ENCODE data around the gene POLH. TPM values are rescaled to one million over a fixed set of nuclear protein-coding genes. Genes with fewer than 3 reads are reported as not detected.

POLH gene
- total RNA-seq, 1 experiment from 2014 or later, result 28.4 TPM

DNA sequence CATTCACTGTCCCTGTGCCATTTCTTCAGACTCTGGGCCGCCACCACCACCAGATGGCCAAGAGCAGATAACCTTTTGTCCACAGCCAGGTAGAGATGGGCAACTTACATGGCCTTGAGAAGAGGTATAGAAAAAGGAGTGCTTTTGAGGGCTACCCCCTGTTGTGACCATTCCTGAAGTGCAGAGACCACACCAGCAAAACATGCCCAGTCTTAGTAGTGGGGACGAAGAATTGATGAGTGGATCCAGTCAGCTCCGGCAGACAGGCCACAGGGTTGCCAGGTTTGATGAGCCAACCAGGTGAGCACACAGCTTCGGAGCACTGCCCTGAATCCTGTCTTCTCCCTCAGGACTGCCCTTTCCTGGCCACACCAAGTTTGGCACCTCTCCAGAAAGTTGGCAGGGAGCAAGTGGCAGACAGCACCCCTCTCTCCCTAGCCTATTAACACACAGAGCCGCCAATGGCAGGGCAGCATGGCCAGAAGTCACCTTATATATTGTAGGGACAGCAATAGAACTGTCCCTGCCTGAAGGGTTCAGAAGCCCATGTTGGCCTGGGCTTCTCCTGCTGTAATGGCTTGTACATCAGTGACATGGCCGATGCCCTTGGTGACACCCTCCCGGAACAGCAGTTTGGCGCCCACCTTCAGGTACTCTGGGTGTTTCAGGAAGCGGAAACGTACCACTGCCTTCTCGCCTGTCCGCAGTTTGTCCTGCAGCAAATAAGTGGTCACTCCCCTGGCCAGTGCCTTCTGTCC, 45.3 kb downstream of the POLH start:
- DNase-seq (ENCODE audit: low read depth, low spot score), result no peak
- H3K4me3 ChIP-seq (ENCODE audit: low read depth in 2 of 2, low read length in 2 of 2), result no peak overlapping the region
- no peaks in the 10 kb centered on the region for H3K27me3 ChIP-seq (ENCODE audit: control insufficient read depth, insufficient read depth, low read length)
- H3K4me1 ChIP-seq (ENCODE audit: control insufficient read depth, insufficient read depth, low read length), result no peaks in the 10 kb centered on the region
- intact Hi-C loops (cut with micrococcal nuclease; ENCODE audit: unreplicated experiment) (no loop called here), in situ Hi-C loops (cut with HindIII; ENCODE audit: low pct_unique_long_range_greater_than_20kb, low sequenced_read_pairs) (no loop called here)
- ChIA-PET CTCF (no interaction called here), POLR2A (no interaction called here)
- BruUV-seq (replicated peaks), result TSS peak; percentile 20
- no peak overlapping the region for H3K27ac ChIP-seq (ENCODE audit: low read length)
- peak; percentile 23 for ATAC-seq
- H3K9me3 ChIP-seq (ENCODE audit: control insufficient read depth, insufficient read depth, low read depth, low read length), result no peaks in the 10 kb centered on the region
- H3K36me3 ChIP-seq (ENCODE audit: control insufficient read depth, insufficient read depth, low read length), result peaks cover 3% of the 10 kb centered on the region
- TF ChIP-seq, protein P1, sequence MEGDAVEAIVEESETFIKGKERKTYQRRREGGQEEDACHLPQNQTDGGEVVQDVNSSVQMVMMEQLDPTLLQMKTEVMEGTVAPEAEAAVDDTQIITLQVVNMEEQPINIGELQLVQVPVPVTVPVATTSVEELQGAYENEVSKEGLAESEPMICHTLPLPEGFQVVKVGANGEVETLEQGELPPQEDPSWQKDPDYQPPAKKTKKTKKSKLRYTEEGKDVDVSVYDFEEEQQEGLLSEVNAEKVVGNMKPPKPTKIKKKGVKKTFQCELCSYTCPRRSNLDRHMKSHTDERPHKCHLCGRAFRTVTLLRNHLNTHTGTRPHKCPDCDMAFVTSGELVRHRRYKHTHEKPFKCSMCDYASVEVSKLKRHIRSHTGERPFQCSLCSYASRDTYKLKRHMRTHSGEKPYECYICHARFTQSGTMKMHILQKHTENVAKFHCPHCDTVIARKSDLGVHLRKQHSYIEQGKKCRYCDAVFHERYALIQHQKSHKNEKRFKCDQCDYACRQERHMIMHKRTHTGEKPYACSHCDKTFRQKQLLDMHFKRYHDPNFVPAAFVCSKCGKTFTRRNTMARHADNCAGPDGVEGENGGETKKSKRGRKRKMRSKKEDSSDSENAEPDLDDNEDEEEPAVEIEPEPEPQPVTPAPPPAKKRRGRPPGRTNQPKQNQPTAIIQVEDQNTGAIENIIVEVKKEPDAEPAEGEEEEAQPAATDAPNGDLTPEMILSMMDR (IDR thresholded peaks at IDR 0.05), result no peak
- TF ChIP-seq SIN3A (IDR thresholded peaks at IDR 0.05; ENCODE audit: borderline replicate concordance, insufficient read depth, low read depth, low read length), result no peak
- TF ChIP-seq TCF7L2 (IDR thresholded peaks at IDR 0.05; ENCODE audit: low read depth, low read length), result no peak
- no peak; the same call in none of the 2 replicates for TF ChIP-seq POLR2AphosphoS5 (IDR thresholded peaks at IDR 0.05; ENCODE audit: low read depth, low read length)

DNA sequence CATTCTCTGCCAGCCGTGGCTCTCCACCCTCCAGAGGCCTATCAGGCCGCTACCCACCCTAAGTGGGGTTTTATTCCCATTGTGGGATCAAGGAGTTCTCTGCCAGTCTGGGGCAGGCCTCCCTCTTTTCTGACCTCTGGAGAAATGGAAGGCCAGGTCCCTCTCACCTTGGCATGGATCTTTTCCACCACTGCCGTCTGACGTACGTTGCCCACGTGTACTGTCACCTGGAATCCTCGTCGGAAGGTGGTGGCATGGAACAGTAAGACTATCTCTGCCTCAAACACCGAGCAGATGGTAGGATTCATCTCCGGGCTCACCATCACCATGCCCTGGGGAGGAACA, 45.8 kb downstream of the POLH start:
- peaks cover under 1% of the 10 kb centered on the region; the same call in 1 of the 2 replicates for H3K4me1 ChIP-seq (ENCODE audit: control insufficient read depth, insufficient read depth, low read length)
- DNase-seq (ENCODE audit: low read depth, low spot score) (no peak), ATAC-seq (no peak; the same call in 1 of the 2 replicates)
- no peaks in the 10 kb centered on the region for H3K9me3 ChIP-seq (ENCODE audit: control insufficient read depth, insufficient read depth, low read depth, low read length)
- no peak overlapping the region for H3K27ac ChIP-seq (ENCODE audit: low read length)
- TF ChIP-seq, protein P1 (IDR thresholded peaks at IDR 0.05), result no peak
- TF ChIP-seq SIN3A (IDR thresholded peaks at IDR 0.05; ENCODE audit: borderline replicate concordance, insufficient read depth, low read depth, low read length), result no peak
- in situ Hi-C loops (cut with HindIII; ENCODE audit: low pct_unique_long_range_greater_than_20kb, low sequenced_read_pairs), result no loop called here
- no peaks in the 10 kb centered on the region for H3K27me3 ChIP-seq (ENCODE audit: control insufficient read depth, insufficient read depth, low read length)
- POLR2A ChIA-PET, result no interaction called here
- BruUV-seq (replicated peaks), result no TSS peak
- intact Hi-C loops (cut with micrococcal nuclease; ENCODE audit: unreplicated experiment), result no loop called here
- CTCF ChIA-PET, result no interaction called here
- H3K4me3 ChIP-seq (ENCODE audit: low read depth in 2 of 2, low read length in 2 of 2), result no peak overlapping the region
- H3K36me3 ChIP-seq (ENCODE audit: control insufficient read depth, insufficient read depth, low read length), result peaks cover 3% of the 10 kb centered on the region

DNA sequence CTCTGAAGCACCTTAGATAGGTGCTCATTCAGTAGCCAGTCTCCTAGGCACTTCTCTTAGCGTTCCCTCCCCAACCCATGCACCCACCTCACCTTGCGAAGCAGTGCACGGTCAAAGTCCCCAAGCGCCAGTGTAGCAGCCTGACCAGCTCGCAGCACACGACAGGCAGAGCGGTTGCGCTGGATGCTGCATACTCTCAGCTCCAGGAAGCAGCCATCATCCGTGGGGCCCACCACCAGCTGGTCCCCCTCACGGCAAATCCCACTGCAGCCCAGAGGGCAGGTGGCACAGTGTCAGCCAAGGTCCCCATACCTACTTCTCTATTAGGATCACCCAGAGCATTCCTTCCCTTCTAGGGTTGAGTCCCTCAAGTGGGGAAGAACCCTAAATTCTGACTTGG, 46.6 kb downstream of the POLH start:
- Histone ChIP-seq H3K36me3 (ENCODE audit: control insufficient read depth, insufficient read depth, low read length) (peaks cover 3% of the 10 kb centered on the region), H3K27ac (ENCODE audit: low read length) (no peak overlapping the region), H3K4me1 (ENCODE audit: control insufficient read depth, insufficient read depth, low read length) (peaks cover 8% of the 10 kb centered on the region), H3K27me3 (ENCODE audit: control insufficient read depth, insufficient read depth, low read length) (no peaks in the 10 kb centered on the region), H3K9me3 (ENCODE audit: control insufficient read depth, insufficient read depth, low read depth, low read length) (no peaks in the 10 kb centered on the region), H3K4me3 (ENCODE audit: low read depth in 2 of 2, low read length in 2 of 2) (no peak overlapping the region)
- TF ChIP-seq POLR2AphosphoS5 (IDR thresholded peaks at IDR 0.05; ENCODE audit: low read depth, low read length) (no peak), SIN3A (IDR thresholded peaks at IDR 0.05; ENCODE audit: borderline replicate concordance, insufficient read depth, low read depth, low read length) (no peak), TCF7L2 (IDR thresholded peaks at IDR 0.05; ENCODE audit: low read depth, low read length) (no peak), REST (IDR thresholded peaks at IDR 0.05; ENCODE audit: insufficient read depth in 1 of 2, low read depth in 2 of 2, low read length in 1 of 2) (no peak)
- TF ChIP-seq, protein P1 (IDR thresholded peaks at IDR 0.05), result no peak
- POLR2A ChIA-PET, result no interaction called here
- no peak for DNase-seq (ENCODE audit: low read depth, low spot score)
- intact Hi-C loops (cut with micrococcal nuclease; ENCODE audit: unreplicated experiment) (no loop called here), in situ Hi-C loops (cut with HindIII; ENCODE audit: low pct_unique_long_range_greater_than_20kb, low sequenced_read_pairs) (no loop called here)
- no peak for ATAC-seq
- CTCF ChIA-PET, result no interaction called here
- no TSS peak for BruUV-seq (replicated peaks)
